HUES48 (cell line): ENCODE data around the gene DBT.
"Not testable (repeated sequence)": the region's sequence is repeated elsewhere in the genome, so short reads cannot be mapped to it uniquely, and the experiment has no call there.

Experiments
- H3K27ac ChIP-seq: one replicate; pipeline ENCODE4 v1.7.0; 2013; ENCODE audit warnings: low read depth, low read length, inconsistent platforms
- H3K27me3 ChIP-seq: 2 replicates; pipeline ENCODE4 v1.6.1; 2013; ENCODE audit warnings: mild to moderate bottlenecking, low read length; ENCODE audit not compliant: control insufficient read depth, insufficient read depth
- H3K36me3 ChIP-seq: 2 replicates; pipeline ENCODE4 v1.6.1; 2013; ENCODE audit warnings: low read length; ENCODE audit not compliant: control insufficient read depth, insufficient read depth
- H3K4me1 ChIP-seq: 2 replicates; pipeline ENCODE4 v1.6.1; 2013; ENCODE audit warnings: mild to moderate bottlenecking, low read length; ENCODE audit not compliant: control insufficient read depth, insufficient read depth
- H3K4me3 ChIP-seq: 2 replicates; pipeline ENCODE4 v1.5.1; 2013; ENCODE audit warnings: mild to moderate bottlenecking, low read depth, low read length
- H3K9ac ChIP-seq: 2 replicates; pipeline ENCODE4 v1.6.1; 2013; ENCODE audit warnings: mild to moderate bottlenecking, low read depth, low read length, moderate library complexity
- H3K9me3 ChIP-seq: 2 replicates; pipeline ENCODE4 v1.6.1; 2013; ENCODE audit warnings: low read length; ENCODE audit not compliant: control insufficient read depth, insufficient read depth

The DBT gene

DNA sequence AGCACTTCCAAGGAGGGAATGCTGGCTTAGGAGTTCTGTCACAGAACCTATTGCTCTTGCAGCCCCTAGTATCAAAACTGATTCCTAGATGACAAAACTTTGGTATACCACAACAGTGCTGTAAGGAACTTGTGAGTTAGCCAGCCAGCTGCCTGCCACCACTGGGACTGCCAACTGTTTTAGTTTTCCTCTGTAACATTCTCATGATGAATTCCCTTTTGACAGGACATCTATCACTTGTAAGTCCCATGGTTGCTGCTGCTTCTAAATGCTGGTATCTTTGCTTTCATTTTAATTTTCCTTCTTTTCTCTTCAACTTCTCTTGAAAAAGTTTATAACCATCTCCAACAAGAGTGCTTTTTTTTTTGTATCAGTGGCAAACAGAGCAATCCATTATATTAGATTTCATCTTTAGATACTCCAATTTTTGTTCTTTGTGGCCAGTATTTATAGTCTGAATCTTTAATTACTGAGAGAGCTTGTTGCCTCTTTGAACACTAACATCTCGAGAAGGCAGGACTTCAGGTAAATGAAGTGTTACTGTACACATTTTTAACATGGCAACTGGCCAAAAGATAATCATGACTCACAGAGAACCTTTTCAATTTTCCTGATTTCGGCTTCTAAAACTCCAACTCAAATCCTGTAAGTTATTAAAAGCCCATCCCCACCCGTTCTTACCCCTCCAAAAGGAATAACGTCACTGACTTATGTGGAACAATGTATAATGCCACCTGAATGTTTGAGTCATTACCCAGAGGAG, 19.8 kb downstream of the DBT start:
- H3K4me3 ChIP-seq, result no peak overlapping the region
- H3K4me1 ChIP-seq, result no peaks in the 10 kb centered on the region
- no peaks in the 10 kb centered on the region for H3K27me3 ChIP-seq
- peaks cover 61% of the 10 kb centered on the region for H3K36me3 ChIP-seq
- H3K9me3 ChIP-seq, result no peaks in the 10 kb centered on the region
- H3K9ac ChIP-seq, result no peak overlapping the region
- no peak overlapping the region for H3K27ac ChIP-seq

DNA sequence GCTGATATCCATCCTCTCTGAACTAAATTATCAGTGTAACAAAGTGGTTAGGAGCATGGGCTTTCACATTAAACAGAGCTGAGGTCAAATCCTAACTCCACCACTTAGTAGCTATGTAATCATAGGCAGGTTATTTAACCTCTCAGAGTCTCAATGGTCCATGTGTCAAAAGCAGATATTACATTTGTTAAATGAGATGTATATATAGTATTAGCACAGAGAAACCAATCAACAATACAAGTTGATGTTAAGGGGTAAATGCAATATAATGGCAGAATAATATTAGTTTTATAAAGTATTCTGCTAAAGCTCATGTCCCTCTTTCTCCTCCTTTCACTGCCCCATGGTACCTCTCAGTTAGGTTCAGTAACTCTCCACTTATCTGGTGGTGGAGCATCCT, 27.2 kb downstream of the DBT start:
- H3K27me3 ChIP-seq, result no peaks in the 10 kb centered on the region

DNA sequence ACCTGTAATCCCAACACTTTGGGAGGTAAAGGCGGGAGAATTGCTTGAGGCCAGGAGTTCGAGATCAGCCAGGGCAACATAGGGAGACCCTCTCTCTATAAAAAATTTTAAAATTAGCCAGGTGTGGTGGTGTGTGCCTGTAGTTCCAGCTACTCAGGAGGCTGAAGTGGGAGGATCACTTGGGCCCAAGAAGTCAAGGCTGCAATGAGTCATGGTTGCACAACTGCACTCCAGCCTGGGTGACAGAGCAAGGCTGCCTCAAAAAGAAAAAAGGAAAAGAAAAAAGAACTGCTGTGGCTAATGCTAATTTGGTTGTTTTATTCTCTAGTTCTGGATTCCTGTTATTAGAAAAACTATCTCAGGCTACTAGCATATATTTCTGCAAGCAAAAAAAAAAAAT, 29.8 kb downstream of the DBT start:
- Histone ChIP-seq H3K27me3 (no peaks in the 10 kb centered on the region), H3K4me3 (no peak overlapping the region), H3K27ac (no peak overlapping the region), H3K36me3 (peaks cover 55% of the 10 kb centered on the region), H3K9me3 (no peaks in the 10 kb centered on the region), H3K4me1 (no peaks in the 10 kb centered on the region), H3K9ac (no peak overlapping the region)

More for the DNA sequence above, 27.2 kb downstream of the DBT start:
- H3K9ac ChIP-seq, result no peak overlapping the region
- H3K4me3 ChIP-seq, result no peak overlapping the region
- no peaks in the 10 kb centered on the region for H3K9me3 ChIP-seq
- no peak overlapping the region for H3K27ac ChIP-seq
- no peaks in the 10 kb centered on the region for H3K4me1 ChIP-seq
- peaks cover 35% of the 10 kb centered on the region for H3K36me3 ChIP-seq

DNA sequence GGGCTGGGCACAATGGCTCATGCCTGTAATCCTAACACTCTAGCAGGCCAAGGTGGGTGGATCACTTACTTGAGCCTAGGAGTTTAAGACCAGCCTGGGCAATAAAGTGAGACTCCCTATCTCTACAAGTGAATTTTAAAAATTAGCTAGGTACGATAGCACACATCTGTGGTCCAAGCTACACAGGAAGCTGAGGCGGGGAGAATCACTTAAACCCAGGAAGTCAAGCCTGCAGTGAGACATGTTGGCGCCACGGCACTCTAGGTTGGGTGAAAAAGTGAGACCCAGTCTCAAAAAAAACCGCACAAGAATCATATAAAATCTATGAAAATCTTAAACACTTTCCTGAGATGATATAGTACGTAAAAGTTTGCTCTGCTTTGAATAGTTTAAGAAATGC, 30.2 kb downstream of the DBT start:
- H3K9ac ChIP-seq, result no peak overlapping the region
- H3K36me3 ChIP-seq, result peaks cover 60% of the 10 kb centered on the region
- H3K27me3 ChIP-seq, result no peaks in the 10 kb centered on the region
- H3K9me3 ChIP-seq, result no peaks in the 10 kb centered on the region
- no peak overlapping the region for H3K27ac ChIP-seq
- no peak overlapping the region for H3K4me3 ChIP-seq
- H3K4me1 ChIP-seq, result no peaks in the 10 kb centered on the region

DNA sequence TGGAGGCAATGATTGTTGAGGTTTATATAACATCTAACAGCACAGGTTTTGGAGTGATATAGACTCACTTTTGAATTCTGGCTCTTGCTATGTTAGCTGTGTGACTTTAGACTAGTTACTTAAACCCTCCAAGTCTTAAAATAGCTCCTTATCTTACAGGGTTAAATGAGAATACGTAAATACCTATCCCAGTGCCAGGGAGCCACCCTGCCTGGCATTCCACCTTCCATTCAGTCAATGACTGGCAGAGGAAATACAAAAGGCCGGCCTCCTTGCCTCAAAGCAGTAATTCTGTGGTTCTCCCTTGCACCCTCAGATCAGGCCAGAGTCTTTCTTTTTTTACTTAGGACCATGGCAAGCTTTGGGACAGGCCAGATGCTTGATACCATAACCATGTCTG, 31.8 kb downstream of the DBT start:
- no peak overlapping the region for H3K4me3 ChIP-seq
- H3K9me3 ChIP-seq, result no peaks in the 10 kb centered on the region
- H3K9ac ChIP-seq, result no peak overlapping the region
- peaks cover 73% of the 10 kb centered on the region for H3K36me3 ChIP-seq
- no peaks in the 10 kb centered on the region for H3K4me1 ChIP-seq
- no peak overlapping the region for H3K27ac ChIP-seq
- no peaks in the 10 kb centered on the region for H3K27me3 ChIP-seq

DNA sequence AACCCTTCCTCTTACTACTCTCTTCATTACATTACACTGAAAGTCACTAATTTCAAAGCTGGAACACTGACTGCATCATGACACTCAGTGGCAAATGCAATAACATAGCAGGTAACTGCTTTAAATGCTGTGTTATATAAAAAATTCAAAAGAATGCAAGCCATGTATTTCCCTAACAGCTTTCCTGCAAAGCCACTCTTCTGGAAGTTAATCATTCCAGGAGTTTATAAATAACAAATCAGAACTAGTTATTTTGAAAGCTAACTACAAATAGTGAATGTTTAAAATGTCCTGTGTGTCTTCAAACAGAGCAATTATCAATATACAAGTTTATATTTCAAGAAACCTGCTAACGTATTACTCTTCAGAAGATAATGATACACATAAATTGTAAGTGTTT, 34.5 kb downstream of the DBT start:
- no peak overlapping the region for H3K4me3 ChIP-seq
- H3K9me3 ChIP-seq, result no peaks in the 10 kb centered on the region
- no peak overlapping the region for H3K27ac ChIP-seq
- no peaks in the 10 kb centered on the region for H3K4me1 ChIP-seq
- no peak overlapping the region for H3K9ac ChIP-seq
- H3K27me3 ChIP-seq, result no peaks in the 10 kb centered on the region
- H3K36me3 ChIP-seq, result peaks cover 79% of the 10 kb centered on the region

DNA sequence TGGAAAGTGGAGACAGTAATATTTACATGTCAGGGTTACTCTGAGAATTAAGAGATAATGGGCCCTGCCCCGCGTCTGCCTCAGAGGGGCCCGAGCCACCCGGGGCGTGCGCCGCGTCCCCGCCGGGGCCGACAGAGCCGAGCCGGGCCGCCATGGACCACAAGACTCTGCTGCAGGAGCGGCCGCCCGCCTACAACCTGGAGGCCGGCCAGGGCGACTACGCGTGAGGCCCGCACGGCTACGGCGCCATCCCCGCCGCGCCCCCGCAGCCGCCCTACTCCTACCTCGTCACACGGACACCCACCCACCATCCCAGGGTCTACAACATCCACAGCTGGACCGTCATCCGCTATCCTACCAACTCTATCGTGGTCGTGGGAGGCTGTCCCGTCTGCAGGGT, 36.5 kb downstream of the DBT start:
- H3K9me3 ChIP-seq, result no peaks in the 10 kb centered on the region

DNA sequence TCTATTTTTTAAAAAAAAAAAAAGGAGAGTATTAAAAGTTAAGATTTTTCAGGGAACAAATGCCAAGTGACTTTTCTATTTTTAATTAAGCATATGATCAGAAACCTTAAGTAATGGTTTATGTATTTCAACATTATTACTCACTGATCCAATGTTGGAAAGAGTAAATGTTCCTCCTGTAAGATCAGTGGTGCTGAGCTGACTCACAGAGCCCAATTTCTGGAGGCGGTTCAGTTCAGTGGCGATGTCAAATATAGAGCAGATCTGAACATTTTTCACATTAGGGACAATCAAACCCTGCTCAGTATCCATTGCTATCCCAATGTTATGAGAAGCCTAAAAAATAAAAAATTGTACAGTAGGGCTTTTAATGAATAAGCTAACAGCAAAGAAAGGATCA, 43.3 kb downstream of the DBT start:
- no peak overlapping the region for H3K9ac ChIP-seq
- peaks cover 3% of the 10 kb centered on the region; the same call in 1 of the 2 replicates for H3K9me3 ChIP-seq
- peaks cover 48% of the 10 kb centered on the region for H3K36me3 ChIP-seq
- no peaks in the 10 kb centered on the region for H3K27me3 ChIP-seq
- no peak overlapping the region for H3K4me3 ChIP-seq
- H3K27ac ChIP-seq, result no peak overlapping the region
- no peaks in the 10 kb centered on the region for H3K4me1 ChIP-seq

More for the DNA sequence above, 36.5 kb downstream of the DBT start:
- Histone ChIP-seq H3K4me3 (no peak overlapping the region), H3K27ac (no peak overlapping the region), H3K36me3 (peaks cover 80% of the 10 kb centered on the region), H3K4me1 (no peaks in the 10 kb centered on the region), H3K9ac (no peak overlapping the region), H3K27me3 (no peaks in the 10 kb centered on the region)

DNA sequence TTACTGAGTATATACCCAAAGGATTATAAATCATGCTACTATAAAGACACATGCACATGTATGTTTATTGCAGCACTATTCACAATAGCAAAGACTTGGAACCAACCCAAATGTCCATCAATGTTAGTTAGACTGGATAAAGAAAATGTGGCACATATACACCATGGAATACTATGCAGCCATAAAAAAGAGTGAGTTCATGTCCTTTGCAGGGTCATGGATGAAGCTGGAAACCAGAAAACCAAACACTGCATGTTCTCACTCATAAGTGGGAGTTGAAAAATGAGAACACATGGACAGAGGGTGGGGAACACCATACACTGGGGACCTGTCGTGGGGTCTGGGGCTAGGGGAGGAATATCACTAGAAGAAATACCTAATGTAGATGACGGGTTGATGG, 44.0 kb downstream of the DBT start:
- H3K27me3 ChIP-seq, H3K4me3 ChIP-seq, H3K27ac ChIP-seq, H3K9me3 ChIP-seq, H3K4me1 ChIP-seq, H3K9ac ChIP-seq: not testable (repeated sequence)
- H3K36me3 ChIP-seq, result peaks cover 41% of the 10 kb centered on the region

DNA sequence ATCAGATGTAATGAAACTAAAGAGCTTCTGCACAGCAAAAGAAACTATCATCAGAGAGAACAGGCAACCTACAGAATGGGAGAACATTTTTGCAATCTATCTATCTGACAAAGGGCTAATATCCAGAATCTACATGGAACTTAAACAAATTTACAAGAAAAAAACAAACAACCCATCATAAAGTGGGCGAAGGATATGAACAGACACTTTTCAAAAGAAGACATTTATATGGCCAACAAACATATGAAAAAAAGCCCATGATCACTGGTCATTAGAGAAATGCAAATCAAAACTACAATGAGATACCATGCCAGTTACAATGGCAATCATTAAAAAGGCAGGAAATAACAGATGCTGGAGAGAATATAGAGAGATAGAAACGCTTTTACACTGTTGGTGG, 44.5 kb downstream of the DBT start:
- not testable (repeated sequence) for H3K9ac ChIP-seq, H3K27ac ChIP-seq, H3K27me3 ChIP-seq, H3K4me1 ChIP-seq, H3K4me3 ChIP-seq, H3K9me3 ChIP-seq
- peaks cover 38% of the 10 kb centered on the region for H3K36me3 ChIP-seq

DNA sequence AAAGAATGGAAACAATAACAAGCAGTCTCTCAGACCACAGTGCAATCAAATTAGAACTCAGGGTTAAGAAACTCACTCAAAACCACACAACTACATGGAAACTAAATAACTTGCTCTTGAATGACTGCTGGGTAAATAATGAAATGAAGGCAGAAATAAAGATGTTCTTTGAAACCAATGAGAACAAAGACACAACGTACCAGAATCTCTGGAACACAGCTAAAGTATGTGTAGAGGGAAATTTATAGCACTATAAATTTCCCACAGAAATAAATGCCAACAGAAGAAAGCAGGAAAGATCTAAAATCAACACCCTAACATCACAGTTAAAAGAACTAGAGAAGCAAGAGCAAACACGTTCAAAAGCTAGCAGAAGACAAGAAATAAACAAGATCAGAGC, 46.9 kb downstream of the DBT start:
- H3K36me3 ChIP-seq, result peaks cover 47% of the 10 kb centered on the region
- not testable (repeated sequence) for H3K9me3 ChIP-seq, H3K27ac ChIP-seq, H3K4me3 ChIP-seq, H3K27me3 ChIP-seq, H3K4me1 ChIP-seq, H3K9ac ChIP-seq
